HuH-7.5 (cell line): ENCODE results near the gene ZBTB4.
"Not testable (repeated sequence)": the region's sequence is repeated elsewhere in the genome, so short reads cannot be mapped to it uniquely, and the experiment has no call there.

Experiments used
- DNase-seq: peaks from one replicate; pipeline ENCODE4 v3.0.0; 2011; ENCODE audit warnings: low spot score

ZBTB4 gene

DNA sequence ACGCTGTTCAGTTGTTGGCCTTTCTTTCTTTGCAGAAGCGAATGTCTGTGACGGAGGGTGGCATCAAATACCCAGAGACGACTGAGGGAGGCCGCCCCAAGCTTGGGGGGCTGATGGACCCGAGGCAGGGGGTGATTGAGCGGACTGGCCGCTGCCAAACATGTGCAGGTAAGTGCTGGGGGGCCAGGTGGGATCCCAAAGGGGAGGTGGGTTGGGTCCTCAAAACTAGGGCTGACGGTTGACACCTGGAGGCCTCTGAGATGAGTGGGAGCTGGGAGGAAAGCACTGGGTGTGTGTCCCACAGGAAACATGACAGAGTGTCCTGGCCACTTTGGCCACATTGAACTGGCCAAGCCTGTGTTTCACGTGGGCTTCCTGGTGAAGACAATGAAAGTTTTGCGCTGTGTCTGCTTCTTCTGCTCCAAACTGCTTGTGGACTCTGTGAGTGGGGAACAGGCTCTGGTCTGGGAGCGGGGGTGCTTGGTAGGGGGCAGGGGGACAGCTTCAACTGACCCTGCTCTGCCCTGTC is 16.5 kb upstream of the ZBTB4 start:
- no peak for DNase-seq

DNA sequence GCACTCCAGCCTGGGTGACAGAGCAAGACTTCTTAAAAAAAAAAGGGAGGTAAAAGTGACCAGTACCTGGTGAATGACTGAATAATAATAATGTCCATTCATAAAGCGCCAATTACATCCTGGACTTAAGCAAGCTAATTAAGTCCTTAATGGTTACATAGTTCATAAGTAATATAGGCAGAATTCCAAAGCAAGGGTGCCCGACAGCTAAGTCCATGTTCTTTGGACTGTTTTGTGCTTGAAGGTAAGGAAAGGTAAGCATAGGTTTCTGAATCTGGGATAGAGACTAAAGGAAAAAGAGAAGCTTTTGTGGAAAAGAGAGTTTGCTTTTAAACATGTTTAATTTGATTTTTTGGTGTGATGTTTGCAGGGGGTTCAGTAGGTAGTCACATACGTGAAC is 14.5 kb upstream of the ZBTB4 start:
- no peak for DNase-seq

DNA sequence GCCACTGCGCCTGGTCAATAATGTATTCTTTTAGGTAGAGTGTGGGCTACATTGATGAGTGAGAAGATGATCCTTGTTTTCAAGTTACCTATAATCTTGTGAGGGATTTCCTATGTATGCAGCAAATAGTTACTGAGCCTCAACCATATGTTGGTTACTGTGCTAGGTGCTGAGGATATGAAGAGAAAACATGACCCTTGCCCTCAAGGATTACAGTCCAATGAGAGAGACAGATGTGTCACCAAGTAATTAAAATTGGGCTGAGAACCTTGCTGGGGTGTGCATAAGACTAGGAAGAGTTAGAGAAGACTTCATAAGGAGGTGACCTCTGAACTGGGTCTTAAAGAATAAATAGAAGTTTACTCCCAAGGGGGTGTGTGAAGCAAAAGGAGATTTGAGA is 12.2 kb upstream of the ZBTB4 start:
- DNase-seq: no peak

DNA sequence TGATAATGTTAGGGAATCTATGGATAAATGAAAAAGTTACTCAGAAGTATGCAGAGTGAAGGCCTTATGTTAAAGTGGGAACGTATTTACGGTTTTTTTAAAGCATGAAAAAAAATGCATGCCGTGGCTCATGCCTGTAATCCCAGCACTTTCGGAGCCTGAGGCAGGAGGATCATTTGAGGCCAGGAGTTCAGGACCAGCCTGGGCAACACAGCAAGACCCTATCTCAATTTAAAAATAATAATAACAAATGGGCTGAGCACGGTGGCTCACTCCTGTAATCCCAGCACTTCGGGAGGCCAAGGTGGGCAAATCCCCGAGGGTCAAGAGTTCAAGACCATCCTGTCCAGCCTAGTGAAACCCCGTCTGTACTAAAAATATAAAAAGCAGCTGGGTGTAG is 10.7 kb upstream of the ZBTB4 start:
- no peak for DNase-seq

DNA sequence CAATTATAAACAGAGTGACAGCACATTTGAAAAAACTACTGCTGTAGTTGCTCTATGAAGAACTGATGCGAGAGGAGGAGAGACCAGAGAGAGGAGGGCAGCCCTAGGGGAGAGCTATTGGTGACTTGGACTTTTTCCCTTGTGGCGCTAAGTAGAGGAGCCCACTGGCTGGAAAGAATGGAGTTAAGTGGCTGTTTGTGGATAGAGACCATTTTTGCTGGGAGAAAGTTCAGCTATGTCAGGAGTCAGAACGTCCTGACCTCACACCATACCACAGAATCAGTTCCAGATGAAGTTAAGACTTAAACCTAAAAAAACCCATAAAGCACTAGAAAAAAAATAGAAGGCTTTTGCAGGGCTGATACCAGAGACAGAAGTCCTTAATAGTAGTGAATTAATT is 6.8 kb upstream of the ZBTB4 start:
- DNase-seq: no peak

DNA sequence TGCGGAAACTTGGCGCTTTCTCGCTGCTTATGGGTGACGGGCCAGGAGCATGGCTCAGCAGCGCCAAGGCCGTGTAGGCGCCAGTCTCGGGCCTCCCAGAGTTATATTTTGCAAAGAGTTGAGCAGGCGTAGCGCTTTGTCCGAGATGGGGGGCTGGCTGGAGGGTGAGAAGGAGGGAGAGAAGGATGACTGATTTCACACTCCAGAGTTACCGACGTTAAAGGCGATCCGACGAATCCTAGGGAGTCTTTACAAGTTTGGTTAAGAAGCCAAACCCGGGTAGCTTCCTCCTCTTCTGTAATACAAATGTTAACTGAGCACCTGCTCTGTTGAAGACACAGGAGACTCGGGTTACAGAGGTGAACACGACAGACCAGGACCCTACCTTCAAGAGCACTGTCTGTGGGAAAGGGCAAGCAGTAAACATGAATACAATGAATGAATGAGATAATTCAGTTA is 5.5 kb upstream of the ZBTB4 start:
- DNase-seq: no peak

DNA sequence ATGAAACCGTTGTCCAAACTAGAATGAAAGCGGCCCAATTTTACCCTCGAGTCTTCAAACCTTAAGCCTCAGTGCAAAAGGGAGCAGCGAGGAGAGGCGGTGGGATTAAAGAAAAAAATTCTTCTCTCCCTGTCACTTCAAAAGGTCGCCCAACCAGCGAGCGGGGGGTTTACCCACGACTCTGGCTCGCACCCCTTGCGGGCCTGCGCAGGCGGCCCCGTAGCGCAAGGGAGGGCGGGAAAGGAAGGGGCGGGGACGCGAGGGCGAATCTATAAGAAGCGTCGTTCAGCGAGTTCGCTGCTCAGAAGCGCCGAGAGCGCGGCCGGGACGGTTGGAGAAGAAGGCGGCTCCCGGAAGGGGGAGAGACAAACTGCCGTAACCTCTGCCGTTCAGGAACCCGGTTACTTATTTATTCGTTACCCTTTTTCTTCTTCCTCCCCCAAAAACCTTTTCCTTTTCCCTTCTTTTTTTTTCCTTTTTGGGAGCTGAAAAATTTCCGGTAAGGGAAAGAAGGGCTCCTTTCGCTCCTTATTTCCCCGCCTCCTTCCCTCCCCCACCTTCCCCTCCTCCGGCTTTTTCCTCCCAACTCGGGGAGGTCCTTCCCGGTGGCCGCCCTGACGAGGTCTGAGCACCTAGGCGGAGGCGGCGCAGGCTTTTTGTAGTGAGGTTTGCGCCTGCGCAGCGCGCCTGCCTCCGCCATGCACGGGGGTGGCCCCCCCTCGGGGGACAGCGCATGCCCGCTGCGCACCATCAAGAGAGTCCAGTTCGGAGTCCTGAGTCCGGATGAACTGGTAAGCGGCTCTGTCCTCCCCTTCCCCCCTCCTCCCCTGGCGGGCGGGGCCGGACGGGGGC is 4.9 kb upstream of the ZBTB4 start, which contains the start of gene POLR2A:
TSS of gene POLR2A (plus strand) at position 300 of the 852 bp plus-strand sequence.
- DNase-seq: peak; percentile 94

DNA sequence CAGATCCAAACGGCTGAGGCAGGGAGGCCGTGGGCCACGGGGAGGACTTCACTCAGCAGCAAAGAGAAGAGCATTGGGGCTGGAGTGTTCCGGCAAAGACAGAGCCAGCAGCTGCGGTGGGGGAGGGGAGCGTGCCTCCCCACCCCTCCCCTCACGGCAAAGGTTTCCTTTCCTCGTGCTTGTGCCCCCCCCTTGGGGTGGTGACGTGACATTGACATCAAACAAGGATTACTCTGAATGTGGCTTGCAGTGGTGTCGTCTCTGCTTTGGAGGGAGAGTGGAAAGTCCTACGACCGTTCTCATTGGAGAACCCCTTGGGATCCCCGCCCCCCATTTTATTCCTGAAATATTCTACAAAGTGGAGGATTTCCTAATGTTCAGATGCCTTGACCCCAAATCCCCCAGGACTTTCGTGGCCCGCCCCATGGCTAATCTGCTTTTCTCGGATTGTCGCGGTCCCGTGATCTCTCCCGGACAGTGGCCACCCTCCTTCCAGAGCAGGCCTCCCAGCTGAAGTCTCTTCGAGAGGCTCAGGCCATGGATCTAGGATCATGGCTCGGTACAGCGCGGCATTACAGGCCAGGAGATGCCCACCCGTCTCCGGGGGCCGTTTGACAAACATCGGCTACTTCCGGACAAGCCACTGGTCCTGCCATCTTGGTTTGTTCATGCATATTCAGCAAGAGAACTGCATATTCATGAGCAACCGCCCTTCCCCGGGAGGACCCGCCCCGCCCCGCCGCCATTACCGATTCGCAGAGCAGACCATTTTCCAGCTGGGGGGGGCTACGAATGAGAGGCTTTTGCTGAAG is 4.0 kb upstream of the ZBTB4 start:
- DNase-seq: peak; percentile 83

DNA sequence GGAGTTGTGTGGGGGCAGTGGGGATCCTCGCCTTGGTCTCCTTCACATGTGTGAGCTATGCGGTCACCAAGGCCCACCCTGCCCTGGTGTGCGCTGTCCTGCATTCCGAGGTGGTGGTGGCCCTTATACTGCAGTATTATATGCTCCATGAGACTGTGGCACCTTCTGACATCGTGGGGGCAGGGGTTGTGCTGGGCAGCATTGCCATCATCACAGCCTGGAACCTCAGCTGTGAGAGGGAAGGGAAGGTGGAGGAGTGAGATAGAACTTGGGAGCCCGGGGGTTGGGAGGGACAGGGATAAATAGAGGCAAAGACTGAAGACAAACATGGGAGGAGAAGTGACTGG is 3.3 kb upstream of the ZBTB4 start:
- not testable (repeated sequence) for DNase-seq

DNA sequence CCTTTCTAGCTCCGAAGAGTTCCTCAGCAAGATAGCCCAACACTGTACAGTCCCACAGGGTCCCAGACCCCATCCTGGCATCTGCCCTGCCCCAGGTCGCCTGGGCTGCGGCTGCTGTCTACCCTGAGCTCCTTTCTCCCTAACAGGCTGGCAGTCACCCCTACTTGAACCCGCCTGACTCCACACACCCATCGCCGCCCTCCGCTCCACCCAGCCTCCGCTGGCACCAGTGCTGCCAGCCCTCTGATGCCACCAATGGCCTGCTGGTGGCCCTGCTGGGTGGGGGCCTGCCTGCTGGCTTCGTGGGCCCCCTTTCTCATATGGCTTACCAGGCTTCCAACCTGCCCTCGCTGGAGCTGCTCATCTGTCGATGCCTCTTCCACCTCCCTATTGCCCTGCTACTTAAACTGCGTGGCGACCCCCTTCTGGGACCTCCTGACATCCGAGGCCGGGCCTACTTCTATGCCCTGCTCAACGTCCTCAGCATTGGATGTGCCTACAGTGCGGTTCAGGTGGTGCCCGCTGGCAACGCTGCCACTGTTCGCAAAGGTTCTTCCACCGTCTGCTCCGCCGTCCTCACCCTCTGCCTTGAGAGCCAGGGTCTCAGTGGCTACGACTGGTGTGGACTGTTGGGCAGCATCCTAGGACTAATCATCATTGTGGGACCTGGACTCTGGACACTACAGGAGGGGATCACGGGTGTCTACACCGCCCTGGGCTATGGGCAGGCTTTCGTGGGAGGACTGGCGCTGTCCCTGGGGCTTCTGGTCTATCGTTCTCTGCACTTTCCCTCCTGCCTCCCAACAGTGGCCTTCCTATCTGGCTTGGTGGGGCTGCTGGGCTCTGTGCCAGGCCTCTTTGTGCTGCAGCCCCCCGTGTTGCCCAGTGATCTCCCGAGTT is 2.7 kb upstream of the ZBTB4 start:
- not testable (repeated sequence) for DNase-seq

DNA sequence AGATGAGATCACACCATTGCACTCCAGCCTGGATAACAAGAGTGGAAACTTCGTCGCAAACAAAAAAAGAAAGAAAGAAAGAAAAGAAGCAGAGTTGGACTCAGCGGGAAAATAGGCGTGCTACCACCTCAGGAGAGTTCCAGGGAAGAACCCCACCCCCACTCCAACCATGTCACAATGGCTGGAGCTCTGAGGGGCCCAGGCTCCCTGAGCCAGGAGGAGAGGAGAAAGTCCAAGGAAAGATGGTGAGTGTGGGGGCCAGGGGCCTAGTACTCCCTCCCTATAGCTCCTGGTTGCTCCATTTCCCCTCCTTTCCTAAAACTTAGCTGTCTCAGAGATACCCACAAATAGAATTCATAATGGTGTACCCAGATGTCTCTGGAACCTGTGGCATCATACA is 1.8 kb upstream of the ZBTB4 start, which contains the start of gene SLC35G6:
TSS of gene SLC35G6 (plus strand) at position 172 of the 400 bp plus-strand sequence. CDS start at position 243, 71 bp downstream.
- not testable (repeated sequence) for DNase-seq

DNA sequence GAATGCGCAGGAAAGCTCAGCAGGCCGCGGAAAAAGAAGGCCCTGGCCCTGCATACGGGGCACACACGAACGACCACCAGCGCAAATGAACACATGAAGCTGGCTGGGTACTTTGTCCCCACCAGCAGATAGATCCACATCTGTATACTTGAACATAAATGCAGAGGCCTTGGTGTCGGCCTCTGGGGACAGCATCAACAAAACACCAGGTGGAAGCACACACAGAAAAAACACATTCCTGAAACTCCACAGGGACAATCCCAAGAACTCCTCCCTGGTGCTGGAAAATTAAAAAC is 606 bp upstream of the ZBTB4 start:
- DNase-seq: no peak

DNA sequence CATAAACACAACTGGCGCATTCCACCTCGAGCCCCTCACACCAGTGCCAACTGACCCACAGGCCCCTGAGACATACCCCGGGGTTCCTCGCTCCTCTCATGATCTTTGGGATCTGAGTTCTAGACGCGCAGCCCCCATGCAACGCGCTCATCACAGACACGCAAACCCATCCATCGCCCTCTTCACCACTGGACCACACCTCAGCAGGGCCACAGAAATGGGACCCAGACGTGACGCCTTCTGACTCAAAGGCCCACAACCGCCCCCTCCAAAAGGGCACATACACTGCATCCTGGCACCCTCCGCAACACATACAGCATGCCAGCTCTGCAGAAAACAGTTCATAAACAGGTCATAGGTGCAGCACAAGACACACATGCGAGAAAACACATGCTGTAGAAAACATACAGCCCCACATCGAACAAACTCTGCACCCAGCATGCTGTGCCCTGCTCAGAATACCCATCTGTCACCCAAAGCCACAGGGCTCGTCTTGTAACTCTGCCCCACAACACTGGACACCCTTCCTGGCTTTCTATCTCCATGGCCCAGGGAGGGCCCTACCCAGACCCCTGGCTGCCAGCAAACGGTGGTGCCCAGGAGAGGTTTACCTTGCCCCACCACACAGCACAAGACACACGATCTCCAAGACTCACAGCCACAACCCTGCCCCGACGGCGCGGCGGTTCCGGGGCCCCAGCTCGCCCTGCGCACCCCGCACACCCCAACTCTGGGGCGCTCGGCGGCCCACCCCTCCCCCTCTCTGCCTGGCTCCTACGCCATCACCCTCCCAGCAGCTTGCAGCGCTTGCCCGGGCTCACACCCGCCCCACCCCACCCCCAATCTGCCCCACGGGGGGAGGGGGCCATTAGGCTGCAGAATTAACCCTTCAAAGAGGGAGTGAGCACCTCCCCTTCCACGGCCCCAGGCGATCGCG is 887 bp downstream of the ZBTB4 start:
- peak; percentile 58 for DNase-seq

DNA sequence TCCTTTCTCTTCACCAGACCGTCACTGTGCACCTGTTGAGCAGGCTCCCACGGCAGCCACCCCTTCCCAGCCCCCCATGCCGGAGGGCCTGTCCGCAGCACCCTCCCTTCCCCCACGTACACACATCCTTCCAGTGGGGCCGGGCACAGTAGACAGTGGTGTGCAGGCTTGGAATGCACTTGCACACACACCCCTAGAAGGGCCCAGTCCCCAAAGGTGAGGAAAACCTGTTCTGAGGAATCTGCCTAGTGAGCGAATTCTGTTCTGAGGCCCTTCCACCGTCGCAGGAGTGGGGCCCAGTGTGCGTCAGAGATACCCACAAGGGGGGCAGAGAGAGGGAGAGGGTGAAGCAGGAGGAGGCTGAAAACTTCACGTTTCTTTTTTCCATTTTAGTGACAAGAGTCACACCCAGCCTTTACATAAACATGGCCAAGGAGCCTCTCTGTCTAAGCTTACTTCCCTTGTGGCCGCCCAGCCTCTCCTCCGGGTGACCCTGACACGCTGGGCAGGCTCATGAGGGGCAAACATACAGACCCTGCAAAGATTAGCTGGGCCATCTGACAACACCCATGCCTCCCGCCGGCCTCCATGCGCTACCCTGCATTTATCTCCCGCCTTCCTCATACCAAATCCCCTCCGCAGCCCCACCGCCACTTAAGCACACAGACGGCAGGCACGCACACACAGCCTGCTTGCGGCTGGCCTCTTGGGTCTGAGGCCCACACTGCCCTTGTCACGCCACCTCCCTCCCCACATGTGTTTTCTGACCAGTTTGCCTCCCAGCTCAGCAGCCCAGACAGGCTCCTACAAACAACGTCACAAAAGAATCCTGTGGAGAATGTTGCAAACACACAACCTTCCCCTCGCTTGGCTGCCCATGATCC is 1.8 kb downstream of the ZBTB4 start:
- DNase-seq: no peak

DNA sequence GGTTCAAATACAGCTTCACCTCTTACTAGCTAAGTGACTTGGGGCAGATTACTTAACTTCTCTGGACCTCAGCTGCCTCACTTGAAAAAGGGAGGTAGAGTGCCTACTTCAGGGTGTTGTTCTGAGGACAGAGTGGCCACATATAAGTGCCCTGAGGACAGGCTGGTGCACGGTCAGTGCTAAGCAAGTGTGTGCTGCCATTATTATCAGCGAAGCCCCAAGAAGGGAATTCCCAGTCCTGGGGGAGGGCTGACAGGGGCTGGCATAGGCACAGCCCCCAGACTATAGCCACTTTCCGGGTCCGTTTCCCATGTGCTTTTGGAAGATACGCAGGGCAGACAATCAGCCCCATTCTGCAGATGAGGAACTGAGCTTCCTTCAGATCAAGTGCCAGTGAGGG is 2.5 kb downstream of the ZBTB4 start:
- no peak for DNase-seq

DNA sequence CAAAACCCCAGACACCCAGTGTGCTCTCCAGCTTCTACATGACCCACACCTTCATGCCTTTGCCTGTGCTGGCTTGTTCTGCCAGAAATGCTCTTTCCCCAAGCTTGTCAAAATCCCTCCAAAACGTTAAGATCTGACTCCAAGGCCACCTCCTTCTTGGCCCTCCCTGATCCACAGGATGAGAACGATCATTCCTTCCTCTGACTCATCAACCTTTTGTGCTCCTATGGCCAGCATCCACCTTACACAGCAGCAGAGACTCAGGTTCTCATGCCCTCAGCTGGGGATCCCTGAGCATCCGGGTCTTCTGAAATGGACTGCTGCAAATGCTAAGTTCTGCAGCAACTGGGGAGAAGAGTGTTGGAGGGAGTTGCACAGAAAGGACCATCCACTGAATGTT is 2.9 kb downstream of the ZBTB4 start:
- DNase-seq: no peak

DNA sequence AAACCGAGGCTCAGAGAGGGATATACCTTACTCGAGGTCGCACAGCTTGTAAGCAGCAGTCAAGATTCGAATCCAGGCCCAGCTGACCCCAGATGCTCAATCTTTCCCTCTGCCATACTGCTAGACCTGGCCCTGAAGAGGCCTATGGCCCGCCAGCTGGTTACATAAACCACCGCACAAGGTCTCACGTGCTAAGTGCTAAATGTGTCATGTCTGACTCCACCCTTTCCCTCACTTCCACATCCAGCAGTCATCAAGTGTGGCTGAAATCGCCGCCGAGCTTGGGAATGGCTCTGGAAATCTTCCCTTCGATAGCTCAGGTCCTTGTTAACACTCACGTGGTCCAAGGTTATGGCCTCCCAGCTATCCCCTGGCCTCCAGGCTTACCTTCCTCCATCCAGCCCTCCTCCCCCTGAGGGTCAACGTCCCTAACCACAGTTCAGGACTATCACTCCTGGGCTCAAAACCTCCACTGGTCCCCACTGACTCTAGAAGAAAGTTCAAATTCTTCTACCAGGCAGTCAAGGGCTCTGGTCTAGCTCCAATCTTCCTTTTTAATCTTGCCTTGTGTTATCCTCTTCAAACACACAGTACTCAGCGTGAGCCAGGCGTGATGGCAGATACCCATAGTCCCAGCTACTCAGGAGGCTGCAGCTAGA is 3.5 kb downstream of the ZBTB4 start:
- no peak for DNase-seq

DNA sequence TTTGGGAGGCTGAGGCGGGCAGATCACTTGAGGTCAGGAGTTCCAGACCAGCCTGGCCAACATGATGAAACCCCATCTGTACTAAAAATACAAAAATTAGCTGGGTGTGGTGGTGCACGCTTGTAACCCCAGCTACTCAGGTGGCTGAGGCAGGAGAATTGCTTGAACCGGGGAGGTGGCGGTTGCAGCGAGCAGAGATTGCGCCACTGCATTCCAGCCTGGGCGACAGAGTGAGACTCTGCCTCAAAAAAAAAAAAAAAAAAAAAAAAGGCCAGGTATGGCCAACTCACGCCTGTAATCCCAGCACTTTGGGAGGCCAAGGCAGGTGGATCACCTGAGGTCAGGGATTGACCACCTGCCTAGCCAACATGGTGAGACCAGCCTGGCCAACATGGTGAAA is 4.7 kb downstream of the ZBTB4 start:
- not testable (repeated sequence) for DNase-seq

DNA sequence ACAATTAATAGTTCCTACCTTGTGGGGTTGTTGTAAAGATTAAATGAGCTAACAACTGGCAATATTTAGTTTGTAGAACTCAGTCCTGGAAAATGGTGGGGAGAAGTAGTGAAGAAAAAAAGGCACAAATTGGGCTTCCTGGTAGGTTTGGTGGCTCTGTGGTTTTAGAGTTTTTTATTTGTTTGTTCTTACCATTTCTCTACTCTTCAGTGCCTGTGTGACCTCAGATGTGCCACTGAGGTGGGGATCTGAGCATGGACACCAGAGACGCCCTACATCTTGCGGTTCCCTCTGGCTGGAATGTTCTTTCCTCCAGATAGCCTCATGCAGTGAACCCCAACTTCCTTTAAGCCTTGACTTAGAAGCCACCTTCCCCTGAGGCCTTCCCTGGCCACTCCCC is 7.7 kb downstream of the ZBTB4 start:
- DNase-seq: no peak
